Esophagus muscularis mucosa (tissue), 4 donors: Measurements from ENCODE around the gene ANKS1A.

Experiments
- EP300 ChIP-seq: sonication (generic); formaldehyde crosslinking; IDR thresholded peaks from one replicate; pipeline ENCODE4 v1.6.1; 2017; ENCODE audit warnings: antibody characterized with exemption
- POLR2A ChIP-seq: fragments of 450-650 bp; IDR thresholded peaks from one replicate; pipeline ENCODE4 v1.6.1; 2017; ENCODE audit warnings: antibody characterized with exemption, moderate library complexity, mild to moderate bottlenecking, low read depth
- TF ChIP-seq, protein P1 (sequence below), 3 experiments: fragments of 200-600 bp in 2 of 3; fragments of 450-650 bp in 1 of 3; sonication (generic) in 2 of 3; IDR thresholded peaks; one replicate each; pipeline ENCODE4 v1.5.1; 2017 to 2019; ENCODE audit warnings: antibody characterized with exemption in 3 of 3, mild to moderate bottlenecking in 2 of 3, moderate library complexity in 1 of 3

- TF ChIP-seq, protein P1, sequence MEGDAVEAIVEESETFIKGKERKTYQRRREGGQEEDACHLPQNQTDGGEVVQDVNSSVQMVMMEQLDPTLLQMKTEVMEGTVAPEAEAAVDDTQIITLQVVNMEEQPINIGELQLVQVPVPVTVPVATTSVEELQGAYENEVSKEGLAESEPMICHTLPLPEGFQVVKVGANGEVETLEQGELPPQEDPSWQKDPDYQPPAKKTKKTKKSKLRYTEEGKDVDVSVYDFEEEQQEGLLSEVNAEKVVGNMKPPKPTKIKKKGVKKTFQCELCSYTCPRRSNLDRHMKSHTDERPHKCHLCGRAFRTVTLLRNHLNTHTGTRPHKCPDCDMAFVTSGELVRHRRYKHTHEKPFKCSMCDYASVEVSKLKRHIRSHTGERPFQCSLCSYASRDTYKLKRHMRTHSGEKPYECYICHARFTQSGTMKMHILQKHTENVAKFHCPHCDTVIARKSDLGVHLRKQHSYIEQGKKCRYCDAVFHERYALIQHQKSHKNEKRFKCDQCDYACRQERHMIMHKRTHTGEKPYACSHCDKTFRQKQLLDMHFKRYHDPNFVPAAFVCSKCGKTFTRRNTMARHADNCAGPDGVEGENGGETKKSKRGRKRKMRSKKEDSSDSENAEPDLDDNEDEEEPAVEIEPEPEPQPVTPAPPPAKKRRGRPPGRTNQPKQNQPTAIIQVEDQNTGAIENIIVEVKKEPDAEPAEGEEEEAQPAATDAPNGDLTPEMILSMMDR (IDR thresholded peaks at IDR 0.05): no peak
- TF ChIP-seq POLR2A (no peak), EP300 (no peak)
These were observed 140.0 kb downstream of the ANKS1A start for GRCh38 chr6:35028781-35029769.
